GM18517 (cell line): ENCODE results near the gene TXNDC11.

ENCODE experiments used
- ATAC-seq: cut with Tn5 transposase; IDR thresholded peaks from one replicate; pipeline ENCODE4 v1.9.1; 2021; ENCODE audit warnings: mild to moderate bottlenecking, moderate library complexity; ENCODE audit not compliant: unreplicated experiment

TXNDC11 gene

GRCh38 chr16:11721781-11722467 is 20.7 kb downstream of the TXNDC11 start:
- ATAC-seq: no peak

GRCh38 chr16:11719762-11720161 is 22.9 kb downstream of the TXNDC11 start:
- no peak for ATAC-seq

DNA sequence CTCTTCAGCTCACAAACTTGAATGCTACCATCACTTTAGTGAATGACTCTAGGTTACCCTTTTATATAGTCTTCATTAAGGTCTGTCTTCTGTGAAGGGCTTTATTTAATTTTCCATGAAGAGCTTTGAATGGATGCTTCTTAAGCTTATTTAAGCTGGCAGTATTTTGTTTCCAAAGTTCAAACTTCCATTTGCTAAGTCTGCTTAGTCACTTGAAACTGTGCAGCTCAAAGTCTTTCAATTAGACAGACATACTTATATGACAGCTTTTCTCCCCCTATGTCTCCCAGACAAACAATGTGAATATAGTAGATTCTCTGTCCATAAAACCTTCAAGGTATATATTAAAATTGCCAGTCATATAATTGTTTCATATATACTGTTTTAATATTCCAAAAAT is 23.5 kb downstream of the TXNDC11 start:
- ATAC-seq: no peak

- no peak for ATAC-seq
Observed at GRCh38 chr16:11717811-11718210, 24.8 kb downstream of the TXNDC11 start.

- no peak for ATAC-seq
Observed at GRCh38 chr16:11716336-11716735, 26.3 kb downstream of the TXNDC11 start.

- no peak for ATAC-seq
Observed at GRCh38 chr16:11715246-11715947, 27.3 kb downstream of the TXNDC11 start.

- no peak for ATAC-seq
Observed at GRCh38 chr16:11712122-11712521, 30.5 kb downstream of the TXNDC11 start.

- no peak for ATAC-seq
Observed at GRCh38 chr16:11711662-11712061, 31.0 kb downstream of the TXNDC11 start.

DNA sequence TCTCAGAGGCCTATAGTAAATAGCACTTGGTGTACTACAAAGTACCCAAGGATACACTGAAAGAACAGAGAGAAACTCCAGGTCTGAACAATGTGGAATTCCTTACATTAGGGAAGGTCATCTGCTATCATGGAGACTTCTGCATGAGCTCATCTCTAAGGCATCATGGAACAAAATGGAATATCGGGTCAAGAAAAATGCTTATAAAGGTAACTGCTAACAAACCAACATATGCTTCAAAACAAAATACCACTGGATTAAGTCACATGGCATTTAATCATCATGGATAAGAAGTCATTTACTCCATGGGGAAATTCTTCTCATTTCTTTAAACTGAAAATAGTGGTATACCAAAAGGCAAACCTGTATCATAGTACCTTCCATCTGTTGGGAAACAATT is 34.2 kb downstream of the TXNDC11 start:
- no peak for ATAC-seq

- ATAC-seq: no peak
Observed at GRCh38 chr16:11707679-11708197, 34.9 kb downstream of the TXNDC11 start.

GRCh38 chr16:11706180-11706742 is 36.4 kb downstream of the TXNDC11 start:
- ATAC-seq: peak; percentile 51

GRCh38 chr16:11705311-11706025 is 37.2 kb downstream of the TXNDC11 start:
- ATAC-seq: no peak

DNA sequence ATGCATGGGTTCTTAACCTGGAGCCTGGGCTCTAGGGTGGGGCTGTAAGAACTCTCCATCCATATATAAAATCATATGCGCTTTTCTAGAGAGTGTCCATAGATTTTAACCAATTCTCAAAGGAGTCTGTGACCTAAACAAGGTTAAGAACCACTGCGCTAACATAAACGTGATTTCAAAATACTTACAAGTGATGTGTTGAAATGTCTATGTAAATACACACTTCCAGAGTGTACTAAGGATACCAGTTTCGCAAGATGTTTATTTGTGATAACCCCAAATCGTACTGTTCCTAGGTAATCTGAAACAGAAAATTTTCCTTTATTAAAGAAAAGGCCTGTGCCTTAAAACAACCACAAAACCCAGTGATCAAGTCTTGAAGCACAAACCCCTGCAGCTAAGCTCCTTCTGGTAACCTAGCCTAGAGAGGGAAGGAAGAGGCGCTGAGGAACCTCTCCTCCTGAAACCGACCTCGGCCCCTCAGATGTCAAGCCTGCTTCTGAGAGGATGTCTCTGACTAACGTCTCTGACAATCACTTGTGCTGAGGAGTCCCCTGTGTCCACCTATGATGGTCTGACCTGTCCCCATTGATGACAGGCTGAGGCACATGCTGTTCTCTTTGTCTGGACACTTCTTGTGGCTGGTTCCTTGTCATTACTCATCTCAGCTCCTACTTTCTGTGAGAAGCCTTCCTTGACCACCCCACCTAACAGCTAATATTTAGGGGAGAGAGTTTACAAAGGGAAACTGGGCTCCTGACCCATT is 42.2 kb downstream of the TXNDC11 start:
- ATAC-seq: no peak

GRCh38 chr16:11699234-11699894 is 43.3 kb downstream of the TXNDC11 start:
- ATAC-seq: no peak

- ATAC-seq: no peak
Observed at GRCh38 chr16:11698271-11698689, 44.4 kb downstream of the TXNDC11 start.

- ATAC-seq: no peak
Observed at GRCh38 chr16:11697319-11697718, 45.3 kb downstream of the TXNDC11 start.

DNA sequence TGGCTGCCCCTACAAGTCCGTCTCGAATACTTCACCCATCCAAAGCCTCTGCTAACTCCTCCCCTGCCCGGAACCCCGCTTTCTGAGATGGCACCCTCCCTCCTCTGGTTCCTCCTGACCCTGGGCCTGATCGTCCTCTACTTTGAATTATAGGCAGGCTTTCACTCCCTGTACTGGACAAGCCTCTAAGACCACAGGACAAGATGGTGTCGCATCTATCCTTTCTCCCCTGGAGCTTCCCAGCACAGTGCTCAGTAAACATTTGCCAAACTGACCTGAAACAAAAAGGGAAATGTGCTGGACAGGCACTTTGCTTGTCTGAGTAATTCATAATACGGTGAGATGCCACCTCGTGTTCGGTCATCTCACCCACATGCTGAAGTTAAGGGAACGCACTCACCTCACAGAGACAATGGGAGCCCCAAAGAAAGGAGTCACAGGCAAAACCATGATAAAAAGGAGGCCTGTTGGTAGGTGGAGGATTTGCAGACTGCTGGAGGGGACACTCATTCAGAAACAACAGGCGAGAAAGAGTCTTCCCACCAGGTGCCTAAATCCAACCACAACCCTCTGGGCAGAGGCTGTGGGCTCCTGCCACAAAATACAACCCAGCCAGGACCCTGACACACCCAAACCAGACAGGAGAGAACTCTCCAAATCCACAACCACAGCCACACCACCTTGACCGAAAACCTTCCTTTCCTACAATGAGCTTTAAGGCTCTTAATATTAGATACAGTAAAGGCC is 46.2 kb downstream of the TXNDC11 start:
- no peak for ATAC-seq

DNA sequence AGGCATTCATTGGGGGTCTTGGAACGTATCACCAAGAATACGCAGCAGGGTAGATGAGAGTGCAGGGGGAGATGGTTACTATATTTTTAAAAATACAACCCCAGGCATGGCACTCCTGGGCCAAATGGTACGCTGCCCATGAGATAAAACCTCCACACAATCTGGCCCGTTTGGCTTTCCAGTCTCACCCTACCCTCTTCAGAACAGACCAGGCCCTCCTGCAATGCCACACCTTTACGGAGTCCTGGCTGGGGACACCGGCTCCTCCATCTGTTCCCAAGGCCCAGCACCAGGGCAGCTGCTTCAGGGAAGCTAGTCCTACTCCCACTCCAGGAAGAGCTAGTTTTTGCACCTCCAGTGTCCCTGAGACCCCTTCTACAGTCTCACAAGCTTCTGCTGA is 50.0 kb downstream of the TXNDC11 start:
- ATAC-seq: no peak

GRCh38 chr16:11692171-11692570 is 50.5 kb downstream of the TXNDC11 start:
- ATAC-seq: no peak
